Measurements from ENCODE around the gene CEP162.

GRCh38 chr6:84193114-84193708 is 34.2 kb downstream of the CEP162 start:
- TF ChIP-seq POLR2A (IDR thresholded peaks at IDR 0.05) = no peak
- no peak for TF ChIP-seq POLR2AphosphoS5 (IDR thresholded peaks at IDR 0.05)
